ENCODE results near the gene ANO4.

The ANO4 gene

DNA sequence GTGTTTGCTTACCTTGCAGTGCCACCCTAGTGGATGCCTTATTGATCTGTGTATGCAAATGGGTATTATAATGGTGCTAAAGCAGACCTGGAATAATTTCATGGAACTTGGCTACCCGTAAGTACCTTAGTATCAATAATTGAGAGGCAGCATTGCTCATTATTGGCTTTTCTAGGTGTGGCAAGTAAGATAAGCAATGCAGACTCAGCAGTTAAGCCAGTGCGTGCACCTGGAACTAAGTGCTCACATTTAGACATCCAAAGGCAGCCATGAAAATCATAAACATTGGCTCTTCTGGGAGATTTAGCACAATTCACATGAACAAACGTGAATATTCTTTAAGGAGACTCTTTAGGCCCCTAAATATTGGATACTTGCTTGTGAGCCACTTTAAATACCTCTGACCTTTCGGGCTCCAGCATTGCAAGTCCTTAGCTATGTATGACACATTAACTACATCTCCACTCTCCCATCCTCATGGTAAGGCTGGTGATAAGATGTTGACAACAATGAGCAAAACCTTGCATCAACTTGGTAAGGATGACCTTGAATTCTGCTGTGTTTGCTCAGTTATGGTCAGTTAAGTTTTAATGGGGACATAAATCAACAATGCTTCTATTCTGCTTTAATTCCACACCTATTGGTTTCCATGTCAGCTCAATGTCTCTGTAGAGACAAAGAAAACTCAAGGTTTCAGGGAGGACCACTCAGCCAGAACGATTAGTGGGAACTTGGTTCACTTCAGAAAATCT lies 303.4 kb downstream of the ANO4 start:
- no peak overlapping the region for H3K4me3 ChIP-seq (ENCODE audit: low read depth, low read length)
- no peak for DNase-seq (ENCODE audit: low read depth)
- TF ChIP-seq, protein P1, sequence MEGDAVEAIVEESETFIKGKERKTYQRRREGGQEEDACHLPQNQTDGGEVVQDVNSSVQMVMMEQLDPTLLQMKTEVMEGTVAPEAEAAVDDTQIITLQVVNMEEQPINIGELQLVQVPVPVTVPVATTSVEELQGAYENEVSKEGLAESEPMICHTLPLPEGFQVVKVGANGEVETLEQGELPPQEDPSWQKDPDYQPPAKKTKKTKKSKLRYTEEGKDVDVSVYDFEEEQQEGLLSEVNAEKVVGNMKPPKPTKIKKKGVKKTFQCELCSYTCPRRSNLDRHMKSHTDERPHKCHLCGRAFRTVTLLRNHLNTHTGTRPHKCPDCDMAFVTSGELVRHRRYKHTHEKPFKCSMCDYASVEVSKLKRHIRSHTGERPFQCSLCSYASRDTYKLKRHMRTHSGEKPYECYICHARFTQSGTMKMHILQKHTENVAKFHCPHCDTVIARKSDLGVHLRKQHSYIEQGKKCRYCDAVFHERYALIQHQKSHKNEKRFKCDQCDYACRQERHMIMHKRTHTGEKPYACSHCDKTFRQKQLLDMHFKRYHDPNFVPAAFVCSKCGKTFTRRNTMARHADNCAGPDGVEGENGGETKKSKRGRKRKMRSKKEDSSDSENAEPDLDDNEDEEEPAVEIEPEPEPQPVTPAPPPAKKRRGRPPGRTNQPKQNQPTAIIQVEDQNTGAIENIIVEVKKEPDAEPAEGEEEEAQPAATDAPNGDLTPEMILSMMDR (IDR thresholded peaks at IDR 0.05; ENCODE audit: low read depth, low read length, missing control alignments): no peak

DNA sequence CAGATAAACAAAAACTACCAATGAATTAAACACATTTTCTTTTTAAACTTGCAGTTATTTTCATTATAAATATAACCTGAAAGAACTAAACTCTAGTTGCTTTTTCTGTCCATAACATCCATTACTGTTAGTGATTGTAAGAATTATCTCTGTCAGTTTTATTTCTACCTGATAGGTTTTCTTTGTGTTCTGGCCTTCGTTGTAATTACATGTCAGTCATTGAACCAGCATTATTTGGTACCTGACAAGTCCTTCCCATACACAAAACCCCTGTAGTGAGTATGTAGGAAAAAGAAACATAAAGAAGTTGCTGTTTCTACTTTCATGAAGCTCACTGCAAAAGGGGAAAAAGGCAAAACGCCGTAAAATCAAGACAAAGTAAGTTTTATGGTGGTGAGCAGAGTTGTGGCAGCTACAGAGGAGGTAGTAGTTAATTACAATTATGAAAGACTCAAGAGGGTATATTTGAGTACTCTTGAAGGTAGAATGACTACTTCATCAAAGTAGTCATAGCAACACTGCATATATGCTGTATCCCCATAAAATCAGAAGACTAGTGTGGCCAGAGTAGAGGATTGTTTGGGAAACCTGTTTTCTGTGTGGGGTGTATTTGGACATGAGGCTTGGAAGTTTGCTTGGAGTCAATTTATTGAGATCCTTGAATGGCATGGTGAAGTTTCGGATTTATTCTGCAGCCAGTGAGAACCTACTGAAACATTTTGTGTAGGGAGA lies 312.6 kb downstream of the ANO4 start:
- DNase-seq (ENCODE audit: low read depth): no peak
- no peak overlapping the region for H3K4me3 ChIP-seq (ENCODE audit: low read depth, low read length)
- TF ChIP-seq, protein P1 (IDR thresholded peaks at IDR 0.05; ENCODE audit: low read depth, low read length, missing control alignments): no peak

DNA sequence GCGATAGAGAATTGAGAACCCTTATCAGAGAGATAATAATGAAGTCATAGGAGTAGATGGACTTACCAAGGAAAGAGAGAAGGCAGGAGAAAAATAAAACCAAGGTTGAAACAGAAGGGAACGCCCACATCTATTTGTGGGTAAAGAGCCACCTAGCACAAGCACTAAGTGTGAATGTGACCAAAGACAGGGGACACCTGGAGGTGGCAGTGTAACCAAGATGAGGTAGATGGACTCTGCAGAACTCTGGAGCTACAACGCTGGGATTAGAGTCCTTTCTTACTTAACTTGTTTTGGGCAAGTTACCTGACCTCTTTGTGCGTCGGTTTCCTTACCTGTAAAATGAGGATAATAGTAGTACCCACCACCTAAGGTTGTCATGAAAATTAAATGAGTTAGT lies 313.6 kb downstream of the ANO4 start:
- DNase-seq (ENCODE audit: low read depth): no peak
- no peak overlapping the region for H3K4me3 ChIP-seq (ENCODE audit: low read depth, low read length)
- TF ChIP-seq, protein P1 (IDR thresholded peaks at IDR 0.05; ENCODE audit: low read depth, low read length, missing control alignments): no peak

DNA sequence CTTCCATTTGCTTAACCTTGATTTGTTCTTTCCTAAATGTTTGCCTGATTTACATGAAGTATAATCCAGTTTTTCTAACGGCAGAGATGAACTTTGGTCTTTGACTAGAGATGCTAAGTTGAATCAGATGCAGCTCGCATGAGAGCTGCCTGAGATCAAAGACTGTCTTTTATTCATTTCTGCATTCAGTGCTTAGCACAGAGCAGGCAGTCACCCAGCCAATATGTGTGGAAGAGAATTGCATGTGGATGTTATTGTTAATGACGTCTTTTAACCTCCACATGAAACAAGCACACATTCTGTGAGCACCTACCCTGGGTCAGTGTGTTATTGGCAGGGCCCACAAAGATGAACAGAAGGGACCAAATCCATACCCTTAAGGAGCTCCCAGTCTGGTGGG lies 316.3 kb downstream of the ANO4 start:
- H3K4me3 ChIP-seq (ENCODE audit: low read depth, low read length): no peak overlapping the region
- TF ChIP-seq, protein P1 (IDR thresholded peaks at IDR 0.05; ENCODE audit: low read depth, low read length, missing control alignments): no peak
- DNase-seq (ENCODE audit: low read depth): no peak

DNA sequence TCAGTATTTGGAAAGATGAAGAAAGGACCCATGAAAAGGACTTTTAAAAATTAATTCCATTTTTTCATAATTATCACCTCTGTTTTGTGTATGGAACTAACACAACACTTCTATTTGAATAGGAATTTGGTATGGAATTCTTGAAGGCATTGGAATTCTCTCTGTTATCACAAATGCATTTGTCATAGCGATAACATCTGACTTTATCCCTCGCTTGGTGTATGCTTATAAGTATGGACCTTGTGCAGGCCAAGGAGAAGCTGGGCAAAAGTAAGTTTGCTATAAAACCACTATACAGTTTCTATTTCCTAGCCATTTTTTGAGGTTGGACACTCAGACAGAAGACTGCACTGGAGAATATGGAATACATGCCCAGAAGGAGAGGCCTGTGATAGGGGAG lies 316.9 kb downstream of the ANO4 start:
- TF ChIP-seq, protein P1 (IDR thresholded peaks at IDR 0.05; ENCODE audit: low read depth, low read length, missing control alignments): no peak
- no peak for DNase-seq (ENCODE audit: low read depth)
- no peak overlapping the region for H3K4me3 ChIP-seq (ENCODE audit: low read depth, low read length)

DNA sequence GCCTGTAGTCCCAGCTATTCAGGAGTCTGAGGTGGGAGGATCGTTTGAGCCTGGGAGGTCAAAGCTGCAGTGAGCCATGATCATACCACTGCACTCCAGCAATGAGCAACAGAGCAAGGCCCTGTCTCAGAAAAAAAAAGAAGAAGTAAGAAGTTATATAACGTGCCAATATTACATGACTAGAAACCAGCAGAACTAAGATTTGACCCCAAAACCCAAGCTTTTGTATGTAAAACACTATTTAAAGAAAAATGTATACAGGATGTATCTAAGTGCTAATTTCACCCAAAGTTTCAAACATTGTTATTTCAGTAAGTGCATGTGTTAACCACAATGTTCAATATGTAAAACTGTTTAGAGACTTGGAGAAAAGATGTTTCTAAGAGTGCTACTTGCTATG lies 320.8 kb downstream of the ANO4 start:
- DNase-seq (ENCODE audit: low read depth): no peak
- H3K4me3 ChIP-seq (ENCODE audit: low read depth, low read length): no peak overlapping the region
- TF ChIP-seq, protein P1 (IDR thresholded peaks at IDR 0.05; ENCODE audit: low read depth, low read length, missing control alignments): no peak
